HEK293T (cell line): ENCODE measurements around the gene POLR3B.
"Not testable (repeated sequence)": the region's sequence is repeated elsewhere in the genome, so short reads cannot be mapped to it uniquely, and the experiment has no call there.

Experiments used
- CTCF ChIA-PET: fragments of 350-600 bp; formaldehyde crosslinking; extraction: SDS; loops from one replicate; lab custom pipeline; 2021; ENCODE audit warnings: antibody characterized with exemption, inconsistent platforms; lab: Yijun Ruan, JAX
- POLR2A ChIA-PET: fragments of 350-600 bp; formaldehyde crosslinking; extraction: SDS; loops from one replicate; lab custom pipeline; 2020; ENCODE audit warnings: antibody characterized with exemption, inconsistent platforms; lab: Yijun Ruan, JAX
- DNase-seq: peaks from one replicate; pipeline ENCODE4 v3.0.0; 2012; ENCODE audit warnings: mixed read lengths; ENCODE audit errors: extremely low spot score
- ARNT ChIP-seq: fragments of 450-650 bp; IDR thresholded peaks from 2 replicates; pipeline ENCODE4 v1.6.1; 2017; ENCODE audit warnings: mild to moderate bottlenecking
- BHLHE40 ChIP-seq: fragments of 450-650 bp; IDR thresholded peaks from 2 replicates; pipeline ENCODE4 v1.6.1; 2016; ENCODE audit warnings: mild to moderate bottlenecking, moderate library complexity, borderline replicate concordance
- CTBP1 ChIP-seq: fragments of 450-650 bp; IDR thresholded peaks from 2 replicates; pipeline ENCODE4 v1.6.1; 2016; ENCODE audit warnings: borderline replicate concordance
- ELF4 ChIP-seq: fragments of 450-650 bp; IDR thresholded peaks from 2 replicates; pipeline ENCODE4 v1.6.1; 2017; ENCODE audit warnings: antibody characterized with exemption
- FOXA1 ChIP-seq: fragments of 450-650 bp; IDR thresholded peaks from 2 replicates; pipeline ENCODE4 v1.6.1; 2016; ENCODE audit warnings: mild to moderate bottlenecking
- FOXK2 ChIP-seq: fragments of 450-650 bp; IDR thresholded peaks from 2 replicates; pipeline ENCODE4 v1.6.1; 2016; ENCODE audit warnings: mild to moderate bottlenecking
- FOXM1 ChIP-seq: fragments of 450-650 bp; IDR thresholded peaks from 2 replicates; pipeline ENCODE4 v1.6.1; 2017; ENCODE audit warnings: mild to moderate bottlenecking, borderline replicate concordance
- HDGF ChIP-seq: fragments of 450-650 bp; IDR thresholded peaks from 2 replicates; pipeline ENCODE4 v1.6.1; 2017; ENCODE audit warnings: antibody characterized with exemption, borderline replicate concordance
- L3MBTL2 ChIP-seq: fragments of 450-650 bp; conservative IDR thresholded peaks from 2 replicates; pipeline ENCODE4 v1.6.1; 2016; ENCODE audit warnings: mild to moderate bottlenecking
- LEF1 ChIP-seq: fragments of 450-650 bp; IDR thresholded peaks from 2 replicates; pipeline ENCODE4 v1.6.1; 2017; ENCODE audit warnings: mild to moderate bottlenecking, borderline replicate concordance
- NFRKB ChIP-seq: fragments of 450-650 bp; IDR thresholded peaks from 2 replicates; pipeline ENCODE4 v1.6.1; 2016; ENCODE audit warnings: mild to moderate bottlenecking, moderate library complexity
- SP1 ChIP-seq: fragments of 450-650 bp; IDR thresholded peaks from 2 replicates; pipeline ENCODE4 v1.6.1; 2017
- SUZ12 ChIP-seq: fragments of 450-650 bp; IDR thresholded peaks from 2 replicates; pipeline ENCODE4 v1.6.1; 2016; ENCODE audit warnings: mild to moderate bottlenecking
- TARDBP ChIP-seq: fragments of 450-650 bp; IDR thresholded peaks from 2 replicates; pipeline ENCODE4 v1.6.1; 2016
- ZNF384 ChIP-seq: fragments of 450-650 bp; IDR thresholded peaks from 2 replicates; pipeline ENCODE4 v1.6.1; 2016
- TF ChIP-seq, protein P1 (sequence below): fragments of 450-650 bp; IDR thresholded peaks from 2 replicates; pipeline ENCODE4 v1.6.1; 2016

The POLR3B gene

DNA sequence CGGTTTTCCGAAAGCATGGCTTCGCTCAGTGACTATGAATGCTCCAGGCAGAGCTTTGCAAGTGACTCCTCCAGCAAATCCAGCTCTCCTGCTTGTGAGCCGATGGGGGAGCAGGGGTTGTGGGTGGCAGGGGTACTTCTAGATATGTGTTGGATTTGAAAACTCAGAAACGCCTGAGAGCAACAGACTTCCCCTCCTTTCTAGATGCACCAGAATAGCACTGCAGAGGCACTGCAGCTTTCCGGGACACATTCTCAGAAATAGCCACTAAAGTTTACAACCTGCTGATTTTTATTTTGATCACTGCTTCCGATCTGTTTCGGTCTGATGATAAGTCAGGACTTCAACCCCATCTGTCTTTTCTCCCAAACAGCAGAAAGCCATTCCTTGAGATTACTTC lies 46.4 kb upstream of the POLR3B start:
- no peak for DNase-seq
- ChIA-PET CTCF (no interaction called here), POLR2A (no interaction called here)
- TF ChIP-seq BHLHE40 (no peak), SP1 (no peak), FOXK2 (no peak), LEF1 (no peak), CTBP1 (no peak), HDGF (no peak), ARNT (no peak), L3MBTL2 (no peak), ZNF384 (no peak), NFRKB (no peak), FOXA1 (no peak), FOXM1 (no peak), ELF4 (no peak), SUZ12 (no peak)
- TF ChIP-seq, protein P1, sequence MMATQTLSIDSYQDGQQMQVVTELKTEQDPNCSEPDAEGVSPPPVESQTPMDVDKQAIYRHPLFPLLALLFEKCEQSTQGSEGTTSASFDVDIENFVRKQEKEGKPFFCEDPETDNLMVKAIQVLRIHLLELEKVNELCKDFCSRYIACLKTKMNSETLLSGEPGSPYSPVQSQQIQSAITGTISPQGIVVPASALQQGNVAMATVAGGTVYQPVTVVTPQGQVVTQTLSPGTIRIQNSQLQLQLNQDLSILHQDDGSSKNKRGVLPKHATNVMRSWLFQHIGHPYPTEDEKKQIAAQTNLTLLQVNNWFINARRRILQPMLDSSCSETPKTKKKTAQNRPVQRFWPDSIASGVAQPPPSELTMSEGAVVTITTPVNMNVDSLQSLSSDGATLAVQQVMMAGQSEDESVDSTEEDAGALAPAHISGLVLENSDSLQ = no peak

DNA sequence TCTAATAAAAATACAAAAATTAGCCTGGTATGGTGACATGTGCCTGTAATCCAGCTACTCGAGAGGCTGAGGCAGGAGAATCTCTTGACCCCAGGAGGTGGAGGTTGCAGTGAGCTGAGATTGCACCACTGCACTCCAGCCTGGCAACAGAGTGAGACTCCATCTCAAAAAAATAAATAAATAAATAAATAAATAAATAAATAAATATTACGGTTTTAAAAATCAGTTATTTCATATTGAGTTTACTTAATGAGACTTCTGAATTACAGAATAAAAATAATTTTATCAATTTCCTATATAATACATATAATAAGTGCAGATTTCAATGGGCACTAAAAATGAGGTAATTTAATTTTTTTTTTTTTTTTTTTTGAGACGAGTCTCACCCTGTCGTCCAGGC lies 44.1 kb upstream of the POLR3B start:
- CTCF ChIA-PET, POLR2A ChIA-PET, DNase-seq: not testable (repeated sequence)

DNA sequence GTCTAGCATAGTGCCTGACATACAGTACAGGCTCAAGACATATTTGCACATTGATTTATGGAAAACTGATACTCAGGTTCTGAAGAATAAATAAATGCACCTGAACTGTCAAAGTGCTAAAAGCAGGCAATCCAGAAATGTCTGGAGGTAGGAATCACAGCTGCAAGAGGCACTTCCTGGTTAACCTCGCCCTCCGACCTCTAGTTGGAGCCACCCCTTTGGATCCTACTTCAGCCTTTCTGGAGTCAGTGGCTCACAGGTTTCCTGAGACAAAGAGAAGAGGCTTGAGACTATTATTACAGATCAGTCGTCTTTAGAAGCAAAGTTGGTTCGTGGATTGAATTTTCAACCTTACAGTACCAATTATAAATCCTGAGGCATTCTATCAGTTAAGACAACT lies 42.0 kb upstream of the POLR3B start:
- TF ChIP-seq FOXM1 (no peak), BHLHE40 (no peak), FOXA1 (no peak), ARNT (no peak), L3MBTL2 (no peak), HDGF (no peak), ZNF384 (no peak), SUZ12 (no peak), CTBP1 (no peak), TARDBP (no peak), NFRKB (no peak), FOXK2 (no peak), ELF4 (no peak), SP1 (no peak)
- TF ChIP-seq, protein P1 = no peak
- ChIA-PET POLR2A (no interaction called here), CTCF (interaction anchor here (1.6 kb wide), 1 partner anchor 10 kb away, joined by 3 read pairs; no protein-coding TSS in a partner anchor)
- no peak for DNase-seq

DNA sequence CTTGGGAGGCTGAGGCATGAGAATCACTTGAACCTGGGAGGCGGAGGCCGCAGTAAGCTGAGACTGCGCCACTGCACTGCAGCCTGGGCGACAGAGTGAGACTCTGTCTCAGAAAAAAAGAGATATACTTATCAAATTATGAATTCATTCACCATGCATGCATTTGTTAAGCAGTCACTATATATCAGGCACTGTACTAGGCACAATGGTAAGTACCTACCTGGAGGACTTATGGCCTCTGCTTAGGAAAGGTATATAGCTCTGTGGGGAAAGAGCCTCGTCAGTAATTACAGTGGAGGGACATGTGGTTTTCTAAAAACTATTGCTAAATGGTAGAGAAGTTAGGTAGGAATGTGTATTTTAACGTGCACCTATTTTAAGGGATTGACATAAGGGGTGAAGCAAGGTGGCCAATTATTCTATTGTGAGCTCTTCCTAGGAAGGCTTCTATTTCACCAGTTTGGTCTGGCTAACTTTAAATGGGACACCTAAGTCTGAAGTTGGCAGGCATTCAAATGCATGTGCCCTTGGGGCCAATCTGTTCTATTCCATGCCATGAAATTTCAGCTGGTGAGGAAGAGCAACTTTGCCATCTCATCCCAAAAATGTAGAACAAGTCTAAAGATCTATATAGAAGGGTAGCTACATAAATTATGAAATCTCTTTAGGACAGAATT lies 40.0 kb upstream of the POLR3B start:
- ChIA-PET POLR2A (no interaction called here), CTCF (no interaction called here)
- TF ChIP-seq L3MBTL2 = no peak
- TF ChIP-seq BHLHE40 = no peak
- DNase-seq = no peak

DNA sequence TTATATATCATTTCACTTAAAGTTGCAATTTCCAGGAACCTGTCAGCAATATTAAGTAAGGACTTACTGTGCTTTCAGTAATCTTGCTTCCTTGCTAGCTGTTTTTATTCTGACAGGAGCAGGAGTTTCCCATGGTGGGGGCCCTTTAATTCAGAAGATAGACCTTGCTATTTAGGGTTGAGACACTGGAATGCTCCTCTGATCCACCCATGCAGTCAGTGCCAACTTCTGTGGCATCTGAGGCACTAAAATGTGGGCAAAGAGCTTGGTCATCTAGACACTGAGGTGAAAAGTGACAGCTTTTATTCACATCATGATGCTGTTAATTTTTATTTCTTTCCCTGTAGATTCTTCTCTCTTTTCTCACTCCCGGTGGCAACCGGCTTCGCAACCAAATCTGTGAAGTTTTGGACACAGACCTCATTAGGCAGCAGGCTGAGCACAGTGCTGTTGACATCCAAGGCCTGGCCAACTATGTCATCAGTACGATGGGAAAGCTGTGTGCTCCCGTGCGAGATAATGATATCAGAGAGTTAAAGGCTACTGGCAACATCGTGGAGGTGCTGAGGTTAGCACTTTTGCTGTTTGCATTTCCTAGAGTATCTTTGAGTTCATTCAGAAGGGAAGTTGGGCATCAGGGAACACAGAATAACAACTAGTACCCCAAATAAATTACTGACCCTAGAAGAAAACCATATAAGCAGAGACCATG lies 36.3 kb upstream of the POLR3B start:
- no peak for TF ChIP-seq SUZ12
- TF ChIP-seq ZNF384 = no peak
- no peak for TF ChIP-seq LEF1
- TF ChIP-seq FOXM1 = no peak
- no peak for TF ChIP-seq FOXK2
- no peak for TF ChIP-seq ELF4
- TF ChIP-seq L3MBTL2 = no peak
- no peak for TF ChIP-seq BHLHE40
- no peak for TF ChIP-seq SP1
- no peak for TF ChIP-seq HDGF
- no peak for TF ChIP-seq TARDBP
- TF ChIP-seq NFRKB = no peak
- no peak for TF ChIP-seq FOXA1
- no peak for TF ChIP-seq ARNT
- TF ChIP-seq, protein P1 = no peak
- no peak for TF ChIP-seq CTBP1
- ChIA-PET POLR2A (no interaction called here), CTCF (no interaction called here)
- no peak for DNase-seq

DNA sequence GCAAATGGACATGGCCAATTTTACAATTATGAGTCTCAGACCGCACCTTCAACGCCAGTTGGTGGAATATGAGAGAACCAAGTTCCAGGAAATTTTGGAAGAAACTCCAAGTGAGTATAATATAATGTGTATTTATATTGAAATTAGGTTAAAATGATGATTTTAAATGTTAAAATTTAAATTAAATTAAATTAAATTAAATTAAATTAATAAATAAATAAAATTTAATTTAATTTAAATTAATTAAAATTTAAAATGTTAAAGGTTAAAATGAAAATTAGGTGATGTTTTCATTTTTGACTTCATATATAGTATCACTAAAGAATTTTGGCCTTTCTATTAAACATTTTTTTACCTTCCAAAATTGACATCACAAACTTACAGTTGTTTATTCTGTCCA lies 34.0 kb upstream of the POLR3B start:
- no peak for TF ChIP-seq FOXM1
- TF ChIP-seq ELF4 = no peak
- DNase-seq = no peak
- POLR2A ChIA-PET = no interaction called here
- CTCF ChIA-PET = no interaction called here
